ENCODE data around the gene TAF11L6.
"Not testable (repeated sequence)": the region's sequence is repeated elsewhere in the genome, so short reads cannot be mapped to it uniquely, and the experiment has no call there.

TAF11L6 gene
- total RNA-seq = 0 reads per million in 3 experiments

GRCh38 chr5:17528369-17528768 is at the start of gene TAF11L6:
TSS of gene TAF11L6 (plus strand) at chr5:17528669.
- not testable (repeated sequence) for DNase-seq

- DNase-seq = no peak
These were observed 47.1 kb upstream of the TAF11L6 start for GRCh38 chr5:17481378-17481777.

- DNase-seq = no peak
These were observed 45.7 kb upstream of the TAF11L6 start for GRCh38 chr5:17482790-17483189.

GRCh38 chr5:17486464-17487173 is 41.9 kb upstream of the TAF11L6 start:
- DNase-seq = not testable (repeated sequence)

GRCh38 chr5:17487174-17487512 is 41.3 kb upstream of the TAF11L6 start:
- DNase-seq = no peak

- not testable (repeated sequence) for DNase-seq
These were observed 37.2 kb upstream of the TAF11L6 start for GRCh38 chr5:17491257-17491656.

- DNase-seq = no peak
These were observed 35.7 kb upstream of the TAF11L6 start for GRCh38 chr5:17492770-17493169.

GRCh38 chr5:17497446-17497845 is 31.0 kb upstream of the TAF11L6 start:
- DNase-seq = no peak

- not testable (repeated sequence) for DNase-seq
These were observed 30.5 kb upstream of the TAF11L6 start, which contains the start of gene TAF11L2 for GRCh38 chr5:17497931-17498330. TSS of gene TAF11L2 (plus strand) at chr5:17498231.

GRCh38 chr5:17511775-17512325 is 16.6 kb upstream of the TAF11L6 start:
- DNase-seq = no peak

GRCh38 chr5:17517526-17517925 is 10.9 kb upstream of the TAF11L6 start:
- DNase-seq = not testable (repeated sequence)

- not testable (repeated sequence) for DNase-seq
These were observed 10.4 kb upstream of the TAF11L6 start, which contains the start of gene TAF11L3 for GRCh38 chr5:17518067-17518466. TSS of gene TAF11L3 (plus strand) at chr5:17518367.

GRCh38 chr5:17519508-17519907 is 9.0 kb upstream of the TAF11L6 start:
- DNase-seq = not testable (repeated sequence)

- not testable (repeated sequence) for DNase-seq
These were observed 7.0 kb upstream of the TAF11L6 start, which contains the start of gene TAF11L4 for GRCh38 chr5:17521501-17521900. TSS of gene TAF11L4 (plus strand) at chr5:17521801.

GRCh38 chr5:17524935-17525334 is 3.5 kb upstream of the TAF11L6 start, which contains the start of gene TAF11L5:
TSS of gene TAF11L5 (plus strand) at chr5:17525235.
- DNase-seq = not testable (repeated sequence)

GRCh38 chr5:17526504-17526903 is 2.0 kb upstream of the TAF11L6 start:
- DNase-seq = peak; percentile 17
